GM21515 (cell line): Measurements from ENCODE around the gene SEMA5B.

Source experiments
- ATAC-seq: cut with Tn5 transposase; IDR thresholded peaks from one replicate; pipeline ENCODE4 v1.9.1; 2021; ENCODE audit not compliant: unreplicated experiment

SEMA5B gene

DNA sequence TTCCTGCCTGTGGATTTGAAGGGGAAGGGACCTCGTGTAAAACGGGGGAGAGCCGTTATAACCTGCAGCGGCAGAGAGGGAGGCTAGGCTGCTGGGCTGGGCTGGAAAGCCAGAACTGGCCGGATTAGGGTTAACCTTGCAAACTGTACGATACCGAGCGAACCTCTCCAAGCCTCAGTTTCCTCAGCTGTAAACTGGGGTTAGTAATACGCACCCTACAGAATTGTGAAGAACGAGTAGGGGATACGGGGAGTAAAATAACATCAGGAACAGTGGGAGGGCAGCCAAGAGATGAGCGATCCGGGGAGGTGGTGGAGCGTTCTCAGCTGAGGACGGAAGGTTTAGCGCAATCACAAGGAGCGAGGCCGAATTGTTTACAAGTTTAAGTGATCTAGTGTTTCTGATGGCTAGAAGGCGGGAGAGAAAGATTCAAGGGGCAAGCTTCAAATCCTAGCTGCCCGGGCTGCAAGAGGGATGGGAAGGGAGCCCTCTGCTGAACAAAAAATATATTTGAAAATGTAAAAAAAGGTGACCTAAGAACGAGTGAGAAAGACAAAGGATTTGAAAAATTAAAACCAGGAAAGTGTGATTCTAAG lies 768 bp upstream of the SEMA5B start:
- ATAC-seq: no peak

DNA sequence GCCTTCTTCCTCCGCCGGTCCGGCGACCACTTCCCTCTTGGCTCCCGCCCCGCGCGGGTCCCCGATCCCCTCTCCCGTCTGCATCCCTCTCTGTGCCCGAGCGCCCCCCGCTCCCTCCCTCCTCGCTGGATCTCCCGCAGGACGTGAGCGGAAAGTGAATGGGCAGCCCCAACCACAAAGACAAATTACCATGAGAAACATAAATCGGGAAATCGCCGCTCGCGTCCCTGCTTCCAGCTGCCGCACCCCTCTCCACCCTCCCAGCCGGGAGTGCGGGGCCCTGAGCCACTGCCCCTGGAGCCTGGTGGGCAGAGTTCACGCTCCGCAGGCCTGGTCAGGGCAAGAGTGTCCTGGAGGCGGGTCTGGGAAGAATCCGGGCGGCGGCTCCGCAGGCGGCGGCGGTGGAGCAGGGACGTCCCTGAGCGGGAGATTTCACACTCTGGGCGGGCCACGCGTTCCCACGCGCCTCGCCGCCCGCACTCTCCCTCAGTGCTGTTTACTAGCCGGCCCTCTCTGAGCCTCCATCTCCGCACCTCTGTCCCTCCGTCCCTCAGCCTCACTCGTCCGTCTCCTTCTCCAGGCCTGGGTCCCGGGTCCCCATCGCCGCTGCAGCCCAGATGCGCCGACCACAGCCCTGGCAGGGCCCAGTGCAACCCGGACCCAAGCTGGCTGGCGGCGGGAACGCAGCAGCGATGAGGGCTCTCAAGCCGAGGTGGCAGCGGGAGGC lies 835 bp downstream of the SEMA5B start:
- no peak for ATAC-seq

DNA sequence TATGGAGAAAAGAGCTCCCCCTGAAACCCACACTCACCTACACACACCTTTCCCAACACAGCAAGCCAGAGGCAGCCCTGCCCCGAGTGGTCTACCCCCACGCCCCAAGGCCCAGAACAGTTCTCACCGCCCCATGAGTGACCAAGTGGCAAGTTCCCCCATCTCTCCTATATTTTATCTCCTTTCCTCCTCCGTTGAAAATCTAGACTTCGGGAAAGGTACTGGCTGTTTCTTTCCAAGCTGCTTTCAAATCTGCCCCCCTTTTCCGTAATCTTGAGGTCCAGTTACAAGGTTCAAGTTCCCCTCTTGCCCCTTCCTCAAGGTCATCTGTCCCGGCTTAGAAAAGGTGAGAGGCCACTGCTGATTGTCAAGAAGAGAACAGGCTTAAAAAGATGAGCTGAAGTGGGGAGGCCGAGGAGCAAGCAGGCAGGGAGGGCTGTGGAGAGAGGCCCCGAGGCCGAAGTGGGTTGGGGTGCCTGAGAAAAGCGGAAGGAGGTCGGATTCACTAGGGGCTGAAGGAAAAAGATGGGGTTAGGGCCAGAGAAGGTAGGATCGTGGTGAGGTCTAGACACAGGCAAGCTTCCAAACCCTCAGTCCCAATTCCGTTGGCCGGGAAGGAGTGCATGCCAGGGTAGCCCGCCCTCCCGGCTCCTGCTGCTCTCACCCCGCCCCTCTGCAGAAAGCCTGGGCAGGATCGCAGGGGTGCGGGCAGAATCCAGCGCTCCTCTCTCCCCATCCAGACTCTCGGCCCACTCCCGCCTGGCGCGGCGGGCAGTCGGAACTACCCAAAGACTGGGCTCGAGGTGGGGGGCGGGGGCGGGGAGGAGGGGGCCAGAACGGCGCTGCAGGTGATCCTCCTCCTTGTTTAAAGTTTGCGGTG lies 1.7 kb downstream of the SEMA5B start:
- ATAC-seq: no peak

DNA sequence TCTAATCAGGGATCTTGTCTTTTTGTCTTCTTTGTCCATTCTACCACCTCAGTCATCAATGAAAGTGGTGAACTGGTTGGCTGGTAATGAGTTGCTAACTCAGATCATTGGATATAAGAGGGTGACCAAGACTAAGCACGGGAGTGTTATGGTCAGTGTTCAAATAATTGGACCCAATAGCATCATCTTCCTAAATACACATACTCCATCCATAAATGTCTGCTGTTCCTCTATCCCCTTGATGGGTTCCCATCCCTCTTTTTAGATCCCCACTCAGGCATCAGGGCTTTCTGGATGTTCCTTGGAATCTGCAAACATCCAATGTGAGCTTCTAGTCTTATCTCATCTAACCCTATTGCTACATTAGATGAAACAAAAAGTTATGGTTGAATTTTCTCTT lies 3.5 kb downstream of the SEMA5B start:
- ATAC-seq: no peak

DNA sequence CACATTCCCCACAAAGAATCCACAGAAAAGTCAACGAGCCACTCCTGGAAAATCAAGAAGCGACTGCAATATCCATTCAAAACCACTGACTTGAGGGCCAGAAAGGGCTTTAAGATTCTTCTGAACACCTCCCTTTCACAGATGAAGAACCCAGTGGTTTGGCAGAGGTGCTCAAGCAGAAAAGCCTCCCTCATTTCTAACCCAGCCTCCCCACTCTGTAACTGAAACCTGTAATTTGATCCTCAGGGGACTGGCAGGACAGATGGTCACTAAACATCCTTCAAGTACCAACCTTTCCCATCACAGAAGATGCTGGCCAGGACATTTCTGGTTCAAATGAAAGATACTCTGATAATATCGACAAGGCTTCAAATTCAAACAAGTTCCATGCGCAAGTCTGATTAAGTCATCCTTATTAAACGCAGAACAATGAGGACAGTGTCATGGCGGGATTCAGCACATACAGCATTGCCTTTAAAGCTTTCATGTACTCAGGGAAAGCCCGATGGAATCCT lies 5.5 kb downstream of the SEMA5B start:
- ATAC-seq: no peak

DNA sequence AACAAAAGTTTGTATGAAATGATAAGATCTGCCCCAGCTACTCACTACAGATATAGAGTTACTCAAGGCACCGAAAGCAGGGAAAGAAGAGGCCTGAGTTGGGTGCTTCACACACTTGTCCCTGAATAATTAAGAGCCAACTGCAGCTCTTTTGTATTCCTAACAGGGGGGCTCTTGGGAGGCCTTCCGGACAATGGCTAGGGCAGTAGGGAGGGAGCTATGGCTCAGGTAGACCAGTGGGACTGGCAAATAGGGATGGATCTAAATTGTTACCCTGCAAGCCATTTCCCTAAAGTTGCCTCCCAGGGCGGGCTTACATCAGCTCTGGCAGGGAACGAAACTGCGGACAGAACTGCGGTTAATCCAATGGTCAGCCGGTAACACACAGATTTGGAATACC lies 6.2 kb downstream of the SEMA5B start:
- ATAC-seq: no peak

DNA sequence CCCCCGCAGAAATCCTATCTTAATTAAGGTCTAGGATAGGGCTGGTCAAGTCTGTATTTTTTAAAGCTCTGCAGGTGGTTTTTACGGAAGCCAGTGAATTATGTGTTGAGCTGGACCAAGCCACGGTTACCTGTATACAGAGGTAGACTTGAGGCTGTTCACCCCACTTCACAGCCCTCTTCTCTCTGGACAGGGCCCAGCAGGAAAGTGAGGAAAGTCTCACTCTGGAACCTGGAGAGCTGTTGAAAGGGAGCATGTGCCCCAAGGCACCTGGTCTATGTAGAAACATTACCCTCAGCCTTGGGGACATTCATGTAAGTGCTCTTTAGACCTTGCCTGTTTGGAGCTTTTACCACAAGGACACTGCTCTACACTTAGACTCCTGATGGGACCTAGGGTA lies 6.9 kb downstream of the SEMA5B start:
- no peak for ATAC-seq

DNA sequence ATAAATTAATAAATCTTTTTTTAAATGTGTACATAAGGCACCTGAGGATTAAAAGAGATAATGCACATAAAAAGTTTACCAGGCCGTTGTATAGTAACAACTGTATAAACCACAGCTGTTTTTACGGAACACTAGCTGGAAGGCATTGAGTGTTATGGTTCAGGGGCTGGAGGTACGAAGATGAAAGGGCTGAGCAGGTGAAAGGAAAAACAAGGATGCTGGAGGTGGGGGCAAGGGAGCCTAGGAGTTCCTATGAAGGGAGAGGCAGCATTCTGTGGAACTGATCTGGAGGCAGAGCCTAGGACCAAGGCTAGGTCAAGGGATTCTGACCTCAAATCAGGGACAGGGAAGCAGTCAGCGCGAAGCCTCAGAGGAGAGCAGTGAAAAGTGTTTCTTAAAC lies 8.0 kb downstream of the SEMA5B start:
- no peak for ATAC-seq

DNA sequence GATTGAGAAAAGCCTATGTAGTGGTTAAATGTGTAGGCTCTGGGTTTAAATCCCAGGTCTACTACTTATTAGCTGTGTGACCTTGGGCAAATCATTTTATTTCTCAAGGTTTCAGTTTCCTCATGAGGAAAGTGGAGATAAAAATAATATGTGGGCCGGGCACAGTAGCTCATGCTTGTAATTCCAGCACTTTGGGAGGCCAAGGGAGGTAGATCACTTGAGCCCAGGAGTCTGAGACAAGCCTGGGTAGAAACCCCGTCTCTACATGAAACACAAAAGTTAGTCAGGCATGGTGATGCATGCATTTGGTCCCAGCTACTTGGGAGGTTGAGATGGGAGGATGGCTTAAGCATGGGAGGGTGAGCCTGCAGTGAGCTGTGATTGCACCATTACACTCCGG lies 8.4 kb downstream of the SEMA5B start:
- ATAC-seq: no peak

DNA sequence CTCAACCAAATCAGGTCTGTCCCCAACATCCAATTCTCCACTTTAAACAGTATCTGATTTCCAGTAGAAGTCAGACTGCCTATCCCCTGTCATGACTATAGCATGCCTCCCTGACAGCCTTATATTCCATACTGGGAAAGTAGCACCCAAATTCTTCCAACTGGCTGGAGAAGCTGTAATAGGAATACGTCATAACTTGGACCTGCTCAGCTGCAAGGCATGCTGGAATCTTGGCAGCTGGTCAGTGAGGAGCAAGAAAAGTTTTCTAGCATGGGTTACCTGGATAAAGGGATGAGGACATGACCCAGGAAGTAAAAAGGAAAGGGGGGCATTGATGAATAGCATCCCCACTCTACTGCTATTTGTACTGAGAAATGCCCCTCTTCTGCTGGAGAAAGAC lies 8.9 kb downstream of the SEMA5B start:
- no peak for ATAC-seq

DNA sequence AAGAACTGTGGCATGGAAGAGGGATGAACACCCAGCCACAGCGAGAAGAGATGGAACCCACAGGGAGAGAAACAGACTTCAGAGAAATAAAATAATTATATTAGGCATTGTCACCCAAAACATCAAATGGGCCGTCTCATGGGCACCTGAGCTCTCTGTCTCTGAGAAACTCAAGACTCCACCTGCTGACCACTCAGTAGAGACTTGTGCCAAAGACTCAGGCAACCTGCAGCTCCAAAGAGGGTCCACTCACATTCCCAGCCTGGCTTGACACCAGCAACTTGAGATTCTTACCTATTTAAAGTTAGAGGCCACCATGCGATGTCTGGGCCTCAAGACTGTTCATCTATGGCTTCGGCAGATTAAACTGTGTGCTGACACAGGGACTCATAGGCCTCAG lies 12.0 kb downstream of the SEMA5B start:
- ATAC-seq: no peak

DNA sequence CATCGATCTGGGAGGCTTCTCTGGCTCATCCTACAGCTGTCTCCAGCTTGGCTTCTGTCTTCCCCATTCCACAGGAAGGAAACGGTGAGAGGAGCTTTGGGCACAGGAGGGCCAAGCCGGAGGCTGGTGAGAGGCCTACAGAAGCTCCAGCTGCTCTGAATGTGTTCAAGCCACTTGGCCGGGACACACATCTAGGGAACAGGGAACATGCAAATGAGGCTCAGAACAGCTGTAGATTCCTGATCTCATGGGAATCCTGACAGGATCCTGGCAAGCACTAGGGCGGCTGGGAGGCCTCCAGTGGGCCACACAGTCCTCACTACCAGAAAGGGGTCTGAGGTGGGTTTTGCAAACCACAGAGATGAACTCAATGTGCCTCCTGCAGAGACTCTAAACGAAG lies 13.7 kb downstream of the SEMA5B start:
- no peak for ATAC-seq

DNA sequence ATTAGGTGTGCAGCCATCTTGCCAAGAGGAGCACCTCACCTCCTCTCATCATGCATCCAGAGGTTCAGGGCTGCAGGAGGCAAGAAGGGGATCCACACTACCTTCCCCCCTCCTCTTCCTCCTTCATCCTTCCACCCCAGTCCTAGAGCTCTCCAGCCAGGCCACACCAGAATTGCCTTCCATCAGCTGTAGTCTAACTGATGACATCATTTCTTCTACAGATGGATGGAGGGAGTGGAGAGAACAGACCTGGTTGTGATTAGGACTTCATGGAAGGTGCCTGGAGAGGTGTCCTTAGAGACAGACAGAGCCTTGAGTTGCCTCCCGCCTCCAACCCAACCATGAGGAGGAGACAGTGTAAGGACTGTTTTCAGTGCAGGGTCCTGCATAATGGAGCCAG lies 14.9 kb downstream of the SEMA5B start:
- ATAC-seq: no peak

DNA sequence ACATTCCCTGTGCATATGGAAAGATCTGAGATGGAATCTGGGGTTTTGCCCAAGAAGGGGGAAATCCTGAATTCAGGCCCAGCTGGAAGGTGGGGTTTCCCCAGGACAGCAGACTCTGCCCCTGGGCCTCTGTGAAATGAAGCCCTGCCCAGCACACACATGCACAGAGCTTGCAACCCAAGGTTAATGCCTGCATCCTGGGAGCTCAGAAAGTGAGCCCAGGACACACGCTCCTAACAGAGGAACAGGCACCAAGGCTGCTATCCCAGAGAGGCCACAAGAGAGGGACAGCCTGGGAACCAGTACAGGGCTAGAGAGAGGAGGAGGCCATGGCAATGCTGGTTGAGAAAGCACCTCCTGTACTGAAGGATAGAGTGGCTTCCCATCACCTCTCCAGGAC lies 16.1 kb downstream of the SEMA5B start:
- no peak for ATAC-seq

DNA sequence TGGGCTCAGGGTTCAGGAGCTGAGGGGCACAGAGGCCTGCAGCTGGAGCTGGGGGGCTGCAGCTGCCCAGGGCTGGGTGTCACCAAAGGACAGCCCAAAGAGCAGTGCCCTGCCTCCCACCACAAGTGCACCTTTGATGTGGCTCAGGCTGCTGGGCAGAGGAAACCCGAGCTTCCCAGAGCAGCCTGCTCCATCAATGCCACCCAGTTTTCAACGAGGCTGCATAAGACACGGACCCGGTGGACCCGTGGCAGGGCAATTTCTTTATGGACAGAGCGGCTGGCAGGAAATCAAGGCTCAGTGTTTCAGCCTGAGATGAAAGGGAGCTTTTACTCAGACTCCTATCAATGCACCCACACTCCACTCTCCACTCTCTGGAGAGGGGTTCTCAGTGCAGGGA lies 18.7 kb downstream of the SEMA5B start:
- no peak for ATAC-seq

DNA sequence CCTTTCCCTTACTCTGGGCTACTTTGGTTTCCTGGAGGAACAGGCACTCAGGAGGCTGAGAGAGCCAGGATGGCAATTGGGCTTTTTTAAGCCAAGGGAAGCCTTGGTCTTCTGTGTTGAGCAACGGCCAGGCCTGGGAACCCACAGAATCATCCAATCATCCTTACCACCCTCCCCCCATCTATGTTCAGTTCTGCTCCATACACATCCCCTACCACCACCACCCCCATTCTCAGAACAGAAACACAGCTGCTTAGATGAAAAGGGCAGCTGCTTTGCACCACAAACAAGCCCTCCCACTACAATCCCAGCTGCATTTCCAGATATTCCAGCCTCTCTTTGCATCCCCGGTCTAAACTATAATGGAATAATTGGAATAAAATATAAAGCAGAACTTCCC lies 21.0 kb downstream of the SEMA5B start:
- ATAC-seq: no peak

DNA sequence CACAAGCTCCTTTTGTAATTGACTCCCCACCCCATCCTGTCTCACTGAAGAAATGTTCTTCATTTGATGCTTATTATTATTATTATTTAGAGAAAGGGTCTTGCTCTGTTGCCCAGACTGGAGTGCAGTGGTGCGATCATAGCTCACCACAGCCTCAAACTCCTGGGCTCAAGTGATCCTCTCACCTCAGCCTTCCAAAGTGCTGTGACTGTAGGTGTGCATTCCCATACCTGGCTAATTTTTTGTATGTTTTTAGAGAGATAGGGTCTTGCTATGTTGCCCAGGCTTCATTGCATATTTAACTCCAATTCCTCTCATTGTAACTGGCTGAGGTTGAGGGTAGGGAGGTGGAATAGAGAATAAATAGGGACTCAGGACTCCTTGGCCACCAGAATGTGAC lies 22.3 kb downstream of the SEMA5B start:
- no peak for ATAC-seq

DNA sequence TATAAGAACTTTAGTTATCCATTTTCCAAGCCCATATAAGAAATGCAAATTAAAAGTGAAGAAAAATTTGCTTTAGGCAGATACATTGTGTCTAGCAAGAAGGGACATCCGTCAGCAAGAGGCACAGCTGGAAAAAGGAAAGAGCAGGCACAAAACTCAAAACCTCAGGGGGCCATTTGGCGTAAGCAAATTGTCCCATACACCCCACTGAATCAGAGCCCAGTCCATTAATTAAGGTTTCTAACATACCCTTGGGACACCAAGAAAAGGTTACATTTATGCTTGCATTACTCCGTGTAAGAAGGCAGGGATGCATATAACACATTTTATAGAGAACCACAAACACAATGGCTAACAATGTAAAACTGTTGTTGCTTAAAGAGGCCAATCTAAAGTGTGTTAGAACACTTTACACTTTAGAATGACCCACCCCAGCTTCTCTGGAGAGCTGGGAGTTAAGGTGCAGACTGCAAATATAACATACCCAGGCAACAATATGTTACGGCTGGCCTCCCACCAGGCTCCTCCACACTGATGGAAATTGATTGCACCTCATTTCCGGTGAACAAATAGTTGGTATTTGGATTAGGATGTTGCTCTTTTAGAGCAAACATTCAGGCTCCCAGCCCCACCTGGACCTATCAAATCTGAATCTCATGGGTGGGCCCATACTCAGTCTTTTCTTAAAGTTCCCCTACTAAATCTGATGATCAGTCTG lies 23.2 kb downstream of the SEMA5B start:
- ATAC-seq: no peak

DNA sequence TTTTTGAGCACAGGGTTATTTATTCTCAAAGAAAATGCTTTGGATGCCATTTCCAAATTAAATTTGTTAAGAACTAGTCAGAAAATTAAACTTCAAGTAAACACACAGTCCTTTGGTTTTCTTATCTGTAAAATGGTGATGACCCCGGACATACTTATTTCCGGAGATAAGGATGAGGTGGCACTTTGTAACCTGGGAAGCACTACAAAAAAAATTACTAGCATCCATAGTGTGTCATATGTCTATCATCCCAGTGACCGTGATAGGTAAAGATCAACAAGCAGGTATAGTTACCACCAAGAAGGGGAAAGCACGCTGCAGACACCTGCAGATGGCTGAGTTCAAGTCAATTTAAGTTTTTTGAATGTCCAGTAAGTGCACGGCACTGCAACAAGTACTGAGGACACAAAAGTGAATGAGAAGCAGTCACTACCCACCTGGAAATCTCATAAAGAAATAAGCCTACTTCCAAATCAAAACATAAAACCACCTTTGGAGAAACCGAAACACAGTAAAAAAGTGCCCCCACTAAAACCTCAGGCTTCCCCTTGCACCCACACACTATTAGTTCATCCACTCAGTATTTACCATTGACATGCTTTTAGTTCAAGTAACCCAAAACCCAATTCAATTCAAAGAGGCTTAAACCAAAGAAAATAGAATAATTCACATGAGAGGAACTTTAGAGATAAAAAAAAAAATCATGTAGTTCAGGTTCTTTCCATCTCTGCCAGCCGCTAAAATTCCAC lies 24.6 kb downstream of the SEMA5B start:
- no peak for ATAC-seq

DNA sequence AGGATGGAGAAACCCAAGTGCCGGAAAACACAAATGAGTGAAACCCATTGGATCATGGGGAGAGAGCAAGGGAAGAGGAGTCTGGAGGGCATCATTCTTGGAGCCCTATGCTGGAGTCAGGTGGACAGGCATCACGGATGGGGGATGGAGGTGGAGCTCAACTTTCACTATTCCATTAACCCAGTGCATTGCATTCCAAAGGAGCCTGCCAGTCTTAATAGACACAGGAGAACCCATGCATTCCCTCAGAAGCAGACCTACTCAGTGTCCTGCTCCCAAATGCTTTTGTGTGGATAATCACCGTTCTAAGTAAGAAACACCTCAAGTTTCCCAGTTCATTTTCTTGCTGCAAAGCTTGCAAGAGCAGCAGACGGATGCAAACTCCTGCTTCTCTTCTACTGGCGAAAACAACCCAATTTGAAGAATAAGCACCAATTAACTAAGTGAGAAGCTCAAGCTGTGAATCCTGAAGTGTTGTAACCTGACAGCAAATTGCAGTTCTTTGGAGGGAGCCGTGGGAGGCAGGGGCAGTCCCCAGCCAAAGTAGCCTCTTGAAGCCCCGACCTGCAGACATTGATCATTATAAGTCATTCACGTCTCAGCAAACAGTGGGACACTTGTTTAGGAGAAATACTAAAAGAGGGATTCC lies 25.3 kb downstream of the SEMA5B start:
- ATAC-seq: no peak
